GM23338 (cell line): ENCODE data around the gene KLHL26. TPM values are rescaled to one million over a fixed set of nuclear protein-coding genes. Genes with fewer than 3 reads are reported as not detected.

Source experiments
- CREB1 ChIP-seq: fragments of 250-450 bp; sonication (Bioruptor Pico); IDR thresholded peaks from 2 replicates; pipeline ENCODE4 v1.5.0; 2020; ENCODE audit warnings: low read depth, mild to moderate bottlenecking, moderate library complexity
- NANOG ChIP-seq: IDR thresholded peaks from 2 replicates; pipeline ENCODE4 v1.6.1; 2016; ENCODE audit warnings: antibody characterized with exemption, borderline replicate concordance
- REST ChIP-seq: IDR thresholded peaks from one replicate; pipeline ENCODE4 v1.6.1; 2018; ENCODE audit warnings: antibody characterized with exemption; ENCODE audit not compliant: unreplicated experiment
- STAT1 ChIP-seq: IDR thresholded peaks from one replicate; pipeline ENCODE4 v1.6.1; 2016; ENCODE audit warnings: antibody characterized with exemption; ENCODE audit not compliant: unreplicated experiment
- ZNF331 ChIP-seq: fragments of 250-450 bp; sonication (Bioruptor Pico); IDR thresholded peaks from 2 replicates; pipeline ENCODE4 v1.5.0; 2020; ENCODE audit warnings: low read depth, mild to moderate bottlenecking, moderate library complexity
- polyA plus RNA-seq: library from polyadenylated mRNA; unstranded; fragments of >200 nt; fragmentation: Nextera tagmentation; extraction: Ambion mirVana; gene quantifications from 2 replicates; pipeline ENCODE4 v1.2.1, GENCODE V29; 2016
- total RNA-seq: library from RNA; depleted of rRNA; stranded (reverse); fragments of >200 nt; shearing (Covaris generic); gene quantifications from 2 replicates; pipeline ENCODE4 v1.2.3, GENCODE V29; 2014
- TF ChIP-seq, protein P1 (sequence below): fragments of 250-450 bp; sonication (Bioruptor Pico); IDR thresholded peaks from 2 replicates; pipeline ENCODE4 v1.5.0; 2020; ENCODE audit warnings: mild to moderate bottlenecking, moderate library complexity

The KLHL26 gene
- total and polyA plus RNA-seq, 2 experiments from 2014 or later, result 3.6 to 11.2 TPM

DNA sequence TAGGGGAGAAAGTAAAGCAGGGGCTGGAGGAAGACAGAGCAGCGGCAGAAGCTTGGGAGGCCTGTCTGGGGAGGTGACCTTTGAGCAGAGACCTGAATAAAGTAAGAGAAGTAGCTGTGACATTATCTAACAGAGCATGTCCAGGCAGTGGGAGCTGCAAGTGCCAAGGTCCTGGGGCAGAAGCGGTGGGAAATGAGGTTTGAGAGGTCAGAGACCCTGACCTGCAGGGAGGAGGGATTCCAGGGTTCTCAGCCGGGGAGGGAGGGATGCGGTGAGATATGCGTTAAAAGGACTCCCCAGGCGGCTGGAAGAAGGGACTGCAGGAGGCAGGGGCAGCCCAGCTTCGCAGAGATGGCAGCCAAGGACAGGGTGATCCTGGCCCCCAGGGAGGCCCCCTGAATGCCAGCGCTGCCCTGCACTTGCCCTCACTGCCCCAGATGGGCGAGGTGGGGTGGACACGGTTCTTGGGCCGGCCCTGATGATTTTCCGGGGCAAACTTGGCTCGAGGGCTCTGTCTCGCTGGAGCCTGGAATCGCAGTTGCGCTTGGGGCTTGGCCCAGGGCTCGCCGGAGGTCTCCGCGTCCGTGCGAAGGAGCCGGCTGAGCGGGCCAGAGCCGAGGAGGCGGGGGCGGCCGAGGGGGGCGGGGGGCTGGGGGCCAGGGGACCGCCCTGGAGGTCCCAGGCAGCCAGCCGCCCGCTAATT is 33.4 kb upstream of the KLHL26 start (continued):
- TF ChIP-seq, protein P1, sequence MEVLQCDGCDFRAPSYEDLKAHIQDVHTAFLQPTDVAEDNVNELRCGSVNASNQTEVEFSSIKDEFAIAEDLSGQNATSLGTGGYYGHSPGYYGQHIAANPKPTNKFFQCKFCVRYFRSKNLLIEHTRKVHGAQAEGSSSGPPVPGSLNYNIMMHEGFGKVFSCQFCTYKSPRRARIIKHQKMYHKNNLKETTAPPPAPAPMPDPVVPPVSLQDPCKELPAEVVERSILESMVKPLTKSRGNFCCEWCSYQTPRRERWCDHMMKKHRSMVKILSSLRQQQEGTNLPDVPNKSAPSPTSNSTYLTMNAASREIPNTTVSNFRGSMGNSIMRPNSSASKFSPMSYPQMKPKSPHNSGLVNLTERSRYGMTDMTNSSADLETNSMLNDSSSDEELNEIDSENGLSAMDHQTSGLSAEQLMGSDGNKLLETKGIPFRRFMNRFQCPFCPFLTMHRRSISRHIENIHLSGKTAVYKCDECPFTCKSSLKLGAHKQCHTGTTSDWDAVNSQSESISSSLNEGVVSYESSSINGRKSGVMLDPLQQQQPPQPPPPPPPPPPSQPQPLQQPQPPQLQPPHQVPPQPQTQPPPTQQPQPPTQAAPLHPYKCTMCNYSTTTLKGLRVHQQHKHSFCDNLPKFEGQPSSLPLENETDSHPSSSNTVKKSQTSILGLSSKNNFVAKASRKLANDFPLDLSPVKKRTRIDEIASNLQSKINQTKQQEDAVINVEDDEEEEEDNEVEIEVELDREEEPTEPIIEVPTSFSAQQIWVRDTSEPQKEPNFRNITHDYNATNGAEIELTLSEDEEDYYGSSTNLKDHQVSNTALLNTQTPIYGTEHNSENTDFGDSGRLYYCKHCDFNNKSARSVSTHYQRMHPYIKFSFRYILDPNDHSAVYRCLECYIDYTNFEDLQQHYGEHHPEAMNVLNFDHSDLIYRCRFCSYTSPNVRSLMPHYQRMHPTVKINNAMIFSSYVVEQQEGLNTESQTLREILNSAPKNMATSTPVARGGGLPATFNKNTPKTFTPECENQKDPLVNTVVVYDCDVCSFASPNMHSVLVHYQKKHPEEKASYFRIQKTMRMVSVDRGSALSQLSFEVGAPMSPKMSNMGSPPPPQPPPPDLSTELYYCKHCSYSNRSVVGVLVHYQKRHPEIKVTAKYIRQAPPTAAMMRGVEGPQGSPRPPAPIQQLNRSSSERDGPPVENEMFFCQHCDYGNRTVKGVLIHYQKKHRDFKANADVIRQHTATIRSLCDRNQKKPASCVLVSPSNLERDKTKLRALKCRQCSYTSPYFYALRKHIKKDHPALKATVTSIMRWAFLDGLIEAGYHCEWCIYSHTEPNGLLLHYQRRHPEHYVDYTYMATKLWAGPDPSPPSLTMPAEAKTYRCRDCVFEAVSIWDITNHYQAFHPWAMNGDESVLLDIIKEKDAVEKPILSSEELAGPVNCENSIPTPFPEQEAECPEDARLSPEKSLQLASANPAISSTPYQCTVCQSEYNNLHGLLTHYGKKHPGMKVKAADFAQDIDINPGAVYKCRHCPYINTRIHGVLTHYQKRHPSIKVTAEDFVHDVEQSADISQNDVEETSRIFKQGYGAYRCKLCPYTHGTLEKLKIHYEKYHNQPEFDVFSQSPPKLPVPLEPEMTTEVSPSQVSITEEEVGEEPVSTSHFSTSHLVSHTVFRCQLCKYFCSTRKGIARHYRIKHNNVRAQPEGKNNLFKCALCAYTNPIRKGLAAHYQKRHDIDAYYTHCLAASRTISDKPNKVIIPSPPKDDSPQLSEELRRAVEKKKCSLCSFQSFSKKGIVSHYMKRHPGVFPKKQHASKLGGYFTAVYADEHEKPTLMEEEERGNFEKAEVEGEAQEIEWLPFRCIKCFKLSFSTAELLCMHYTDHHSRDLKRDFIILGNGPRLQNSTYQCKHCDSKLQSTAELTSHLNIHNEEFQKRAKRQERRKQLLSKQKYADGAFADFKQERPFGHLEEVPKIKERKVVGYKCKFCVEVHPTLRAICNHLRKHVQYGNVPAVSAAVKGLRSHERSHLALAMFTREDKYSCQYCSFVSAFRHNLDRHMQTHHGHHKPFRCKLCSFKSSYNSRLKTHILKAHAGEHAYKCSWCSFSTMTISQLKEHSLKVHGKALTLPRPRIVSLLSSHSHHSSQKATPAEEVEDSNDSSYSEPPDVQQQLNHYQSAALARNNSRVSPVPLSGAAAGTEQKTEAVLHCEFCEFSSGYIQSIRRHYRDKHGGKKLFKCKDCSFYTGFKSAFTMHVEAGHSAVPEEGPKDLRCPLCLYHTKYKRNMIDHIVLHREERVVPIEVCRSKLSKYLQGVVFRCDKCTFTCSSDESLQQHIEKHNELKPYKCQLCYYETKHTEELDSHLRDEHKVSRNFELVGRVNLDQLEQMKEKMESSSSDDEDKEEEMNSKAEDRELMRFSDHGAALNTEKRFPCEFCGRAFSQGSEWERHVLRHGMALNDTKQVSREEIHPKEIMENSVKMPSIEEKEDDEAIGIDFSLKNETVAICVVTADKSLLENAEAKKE (CRISPR knock-in tag), result no peak
- no peak for TF ChIP-seq NANOG
- TF ChIP-seq STAT1, result no peak
- no peak for TF ChIP-seq CREB1
- TF ChIP-seq ZNF331 (CRISPR knock-in tag), result no peak
- no peak for TF ChIP-seq REST
